Right lobe of liver (tissue), 6 donors: ENCODE data around the gene PTPRN2. TPM values are rescaled to one million over a fixed set of nuclear protein-coding genes. Genes with fewer than 3 reads are reported as not detected.

Experiments used
- ATAC-seq, 4 donors: fragments of 200-7000 bp; cut with Tn5 transposase; one replicate each; pipeline ENCODE4 v1.9.1; 2020; ENCODE audit warnings: mild to moderate bottlenecking in 4 of 4, moderate library complexity in 4 of 4
- DNase-seq, 3 donors: peaks; one replicate each; pipeline ENCODE4 v3.0.0-alpha.2; 2020
- H3K27ac ChIP-seq, 3 donors: fragments of 200-600 bp; one replicate each; pipeline ENCODE4 v1.8.0; 2022
- H3K27me3 ChIP-seq, 2 donors: fragments of 200-600 bp; one replicate each; pipeline ENCODE4 v1.8.0; 2022
- H3K36me3 ChIP-seq, 4 donors: fragments of 200-600 bp; sonication (generic) in 1 of 4; one replicate each; pipeline versions ENCODE4 v1.5.1 to v1.8.0; 2017 to 2022; ENCODE audit warnings: control low read depth in 1 of 4
- H3K4me1 ChIP-seq, 4 donors: fragments of 200-600 bp; sonication (generic) in 1 of 4; one replicate each; pipeline versions ENCODE4 v1.5.1 to v1.8.0; 2017 to 2022; ENCODE audit warnings: control low read depth in 1 of 4
- H3K4me3 ChIP-seq, 3 donors: fragments of 200-600 bp; one replicate each; pipeline ENCODE4 v1.8.0; 2022
- H3K9me3 ChIP-seq, 4 donors: fragments of 200-600 bp; sonication (generic) in 1 of 4; one replicate each; pipeline versions ENCODE4 v1.5.1 to v1.8.0; 2017 to 2022; ENCODE audit warnings: control low read depth in 1 of 4
- CTCF ChIP-seq, 4 donors: fragments of 200-600 bp in 3 of 4; fragments of 450-650 bp in 1 of 4; IDR thresholded peaks; one replicate each; pipeline versions ENCODE4 v1.5.1 to v1.8.0; 2016 to 2022; ENCODE audit warnings: antibody characterized with exemption in 4 of 4, mild to moderate bottlenecking in 2 of 4
- POLR2A ChIP-seq: fragments of 450-650 bp; IDR thresholded peaks from one replicate; pipeline ENCODE4 v1.6.1; 2017; ENCODE audit warnings: antibody characterized with exemption, mild to moderate bottlenecking
- WGBS: methylation state at CpG from one replicate; pipeline ENCODE4 v1.1.6; 2018; ENCODE audit warnings: low coverage, low lambda C conversion rate; ENCODE audit not compliant: insufficient coverage; ENCODE audit errors: missing lambda C conversion rate; 5-methylcytosine and 5-hydroxymethylcytosine counted together
- intact Hi-C, 2 donors: fragments of 100-400 bp; cut with DNase I; formaldehyde crosslinking; loops; one replicate each; pipeline versions ENCODE4 v1.11.2 to v1.14.1; 2022
- total RNA-seq, 6 experiments: library from RNA; depleted of rRNA in 2 of 6; stranded (reverse); fragments of >200 nt in 2 of 6; fragmentation: NEBNext Ultra II Directional in 3 of 6; extraction: Animal tissue kit (Norgen Biotek cat#: 25700) in 3 of 6; gene quantifications; one replicate each; pipeline versions ENCODE4 v1.1.0 to v1.2.4, GENCODE V29; 2016 to 2023
- donor health status: DM: no; HTN: yes; CAD: no.
- donor health status: DM: no; HTN: no; CAD: no.
- donor health status: DM: no; HTN: no; CAD: no.
- donor health status: DM: no; HTN: yes; CAD: no.
- donor health status: DM: no; HTN: yes; CAD: no.

Gene PTPRN2
- total RNA-seq, 6 experiments from 2014 or later, result 0.15 to 0.87 (median 0.67) TPM

- Histone ChIP-seq H3K36me3 (no peaks in the 10 kb centered on the region), H3K4me1 (no peaks in the 10 kb centered on the region), H3K27me3 (no peaks in the 10 kb centered on the region), H3K9me3 (no peaks in the 10 kb centered on the region), H3K27ac (no peak overlapping the region), H3K4me3 (no peak overlapping the region)
- intact Hi-C loops, result no loop called here
- DNase-seq, result no peak
- whole genome bisulfite sequencing, result 64% methylated on average over 3 of the region's 8 CpGs
- ATAC-seq, result no peak
- TF ChIP-seq POLR2A, result no peak
- TF ChIP-seq CTCF (IDR thresholded peaks at IDR 0.05), result no peak
Observed at GRCh38 chr7:157638563-157638962, 949.1 kb downstream of the PTPRN2 start.

- Histone ChIP-seq H3K4me1 (no peaks in the 10 kb centered on the region), H3K36me3 (no peaks in the 10 kb centered on the region), H3K27me3 (no peaks in the 10 kb centered on the region), H3K9me3 (no peaks in the 10 kb centered on the region), H3K4me3 (no peak overlapping the region), H3K27ac (no peak overlapping the region)
- WGBS, result 72% methylated on average over 9 of the region's 15 CpGs
- TF ChIP-seq CTCF (IDR thresholded peaks at IDR 0.05) (no peak), POLR2A (no peak)
- intact Hi-C loops, result no loop called here
- ATAC-seq (no peak), DNase-seq (no peak)
Observed at GRCh38 chr7:157637216-157637949, 950.2 kb downstream of the PTPRN2 start.

GRCh38 chr7:157635669-157636068, 952.0 kb downstream of the PTPRN2 start:
- no peak overlapping the region for H3K4me3 ChIP-seq
- H3K36me3 ChIP-seq, result no peaks in the 10 kb centered on the region
- no peaks in the 10 kb centered on the region for H3K4me1 ChIP-seq
- no peak overlapping the region for H3K27ac ChIP-seq
- intact Hi-C loops, result no loop called here
- no peak for TF ChIP-seq POLR2A
- no peaks in the 10 kb centered on the region for H3K27me3 ChIP-seq
- WGBS, result 69% methylated on average over 1 of the region's 1 CpG
- no peaks in the 10 kb centered on the region for H3K9me3 ChIP-seq
- DNase-seq, result no peak
- no peak for ATAC-seq

- no peak for ATAC-seq
- 65% methylated on average over 5 of the region's 6 CpGs for WGBS
- no peaks in the 10 kb centered on the region for H3K27me3 ChIP-seq
- intact Hi-C loops, result no loop called here
- H3K9me3 ChIP-seq, result no peaks in the 10 kb centered on the region
- H3K36me3 ChIP-seq, result no peaks in the 10 kb centered on the region
- H3K27ac ChIP-seq, result no peak overlapping the region
- no peak overlapping the region for H3K4me3 ChIP-seq
- no peaks in the 10 kb centered on the region for H3K4me1 ChIP-seq
- TF ChIP-seq POLR2A, result no peak
- no peak for TF ChIP-seq CTCF (IDR thresholded peaks at IDR 0.05)
- no peak for DNase-seq
Observed at GRCh38 chr7:157635148-157635500, 952.5 kb downstream of the PTPRN2 start.

GRCh38 chr7:157634401-157635147, 953.0 kb downstream of the PTPRN2 start:
- DNase-seq, result no peak
- no peaks in the 10 kb centered on the region for H3K9me3 ChIP-seq
- no peaks in the 10 kb centered on the region for H3K4me1 ChIP-seq
- no peak overlapping the region for H3K27ac ChIP-seq
- TF ChIP-seq POLR2A, result no peak
- no peak for TF ChIP-seq CTCF (IDR thresholded peaks at IDR 0.05)
- no peak for ATAC-seq
- WGBS, result 70% methylated on average over 13 of the region's 24 CpGs
- H3K4me3 ChIP-seq, result no peak overlapping the region
- intact Hi-C loops, result no loop called here
- H3K36me3 ChIP-seq, result no peaks in the 10 kb centered on the region
- no peaks in the 10 kb centered on the region for H3K27me3 ChIP-seq
